Measurements from ENCODE around the gene MEG3. TPM values are rescaled to one million over a fixed set of nuclear protein-coding genes. Genes with fewer than 3 reads are reported as not detected.

The MEG3 gene
- total RNA-seq, 1 experiment from 2014 or later, result 62.4 TPM

- DNase-seq (ENCODE audit: low read depth, low spot score), result no peak
- in situ Hi-C loops (cut with HindIII; ENCODE audit: low pct_unique_long_range_greater_than_20kb, low sequenced_read_pairs), result no loop called here
- CTCF ChIA-PET, result no interaction called here
Measured at GRCh38 chr14:100874411-100875091, 48.6 kb downstream of the MEG3 start.

DNA sequence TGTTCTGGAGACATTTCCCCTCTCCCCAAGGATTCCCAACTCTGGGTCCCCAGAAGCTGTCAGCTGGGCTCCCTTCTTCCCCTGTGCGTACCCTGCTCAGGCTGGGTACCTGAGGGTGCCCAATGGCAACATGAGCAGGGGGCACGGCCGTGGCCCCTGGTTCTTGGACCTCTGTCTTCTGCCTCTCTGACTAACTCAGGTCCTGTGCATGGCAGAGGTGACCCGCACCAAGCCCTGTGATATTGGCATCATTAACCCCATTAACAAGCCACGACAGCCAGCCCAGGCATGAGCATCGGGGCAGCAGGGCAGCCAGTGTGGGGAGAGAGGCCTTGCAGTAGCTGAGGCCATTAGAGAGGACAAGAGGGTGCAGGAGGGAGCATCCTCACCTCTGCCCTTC lies 49.2 kb downstream of the MEG3 start:
- POLR2A ChIA-PET, result no interaction called here
- ATAC-seq (no peak), DNase-seq (ENCODE audit: low read depth, low spot score) (no peak)
- Histone ChIP-seq H3K27ac (ENCODE audit: low read length) (no peak overlapping the region), H3K4me3 (ENCODE audit: low read depth in 2 of 2, low read length in 2 of 2) (no peak overlapping the region), H3K9me3 (ENCODE audit: control insufficient read depth, insufficient read depth, low read depth, low read length) (no peaks in the 10 kb centered on the region), H3K27me3 (ENCODE audit: control insufficient read depth, insufficient read depth, low read length) (no peaks in the 10 kb centered on the region), H3K36me3 (ENCODE audit: control insufficient read depth, insufficient read depth, low read length) (no peaks in the 10 kb centered on the region), H3K4me1 (ENCODE audit: control insufficient read depth, insufficient read depth, low read length) (no peaks in the 10 kb centered on the region)
- CTCF ChIA-PET, result no interaction called here
- intact Hi-C loops (cut with micrococcal nuclease; ENCODE audit: unreplicated experiment), result no loop called here
- in situ Hi-C loops (cut with HindIII; ENCODE audit: low pct_unique_long_range_greater_than_20kb, low sequenced_read_pairs), result no loop called here
- BruUV-seq (replicated peaks), result no TSS peak
- no peak for TF ChIP-seq POLR2AphosphoS5 (IDR thresholded peaks at IDR 0.05; ENCODE audit: low read depth, low read length)
- no peak for TF ChIP-seq SIN3A (IDR thresholded peaks at IDR 0.05; ENCODE audit: borderline replicate concordance, insufficient read depth, low read depth, low read length)
- no peak for TF ChIP-seq TCF7L2 (IDR thresholded peaks at IDR 0.05; ENCODE audit: low read depth, low read length)
- no peak for TF ChIP-seq REST (IDR thresholded peaks at IDR 0.05; ENCODE audit: insufficient read depth in 1 of 2, low read depth in 2 of 2, low read length in 1 of 2)
- TF ChIP-seq CTCF (IDR thresholded peaks at IDR 0.05), result no peak

More at GRCh38 chr14:100874411-100875091, 48.6 kb downstream of the MEG3 start:
- ATAC-seq, result no peak
- Histone ChIP-seq H3K4me1 (ENCODE audit: control insufficient read depth, insufficient read depth, low read length) (no peaks in the 10 kb centered on the region), H3K27ac (ENCODE audit: low read length) (no peak overlapping the region), H3K27me3 (ENCODE audit: control insufficient read depth, insufficient read depth, low read length) (no peaks in the 10 kb centered on the region), H3K9me3 (ENCODE audit: control insufficient read depth, insufficient read depth, low read depth, low read length) (no peaks in the 10 kb centered on the region), H3K4me3 (ENCODE audit: low read depth in 2 of 2, low read length in 2 of 2) (no peak overlapping the region), H3K36me3 (ENCODE audit: control insufficient read depth, insufficient read depth, low read length) (no peaks in the 10 kb centered on the region)
- BruUV-seq (replicated peaks), result no TSS peak
- intact Hi-C loops (cut with micrococcal nuclease; ENCODE audit: unreplicated experiment), result no loop called here
- TF ChIP-seq TCF7L2 (IDR thresholded peaks at IDR 0.05; ENCODE audit: low read depth, low read length) (no peak), SIN3A (IDR thresholded peaks at IDR 0.05; ENCODE audit: borderline replicate concordance, insufficient read depth, low read depth, low read length) (no peak), REST (IDR thresholded peaks at IDR 0.05; ENCODE audit: insufficient read depth in 1 of 2, low read depth in 2 of 2, low read length in 1 of 2) (no peak), POLR2AphosphoS5 (IDR thresholded peaks at IDR 0.05; ENCODE audit: low read depth, low read length) (no peak), CTCF (IDR thresholded peaks at IDR 0.05) (no peak)
- POLR2A ChIA-PET, result no interaction called here

Measured in Panc1 (cell line).